HepG2 (cell line): ENCODE data around the gene CENPB. TPM values are rescaled to one million over a fixed set of nuclear protein-coding genes. Genes with fewer than 3 reads are reported as not detected.
A peak's percentile ranks its signal among the peaks of the same experiment; 100 is the strongest.

Experiments
- AGO2 ChIP-seq: fragments of 200-400 bp; formaldehyde crosslinking; optimal IDR thresholded peaks from 2 replicates; pipeline ENCODE3; 2017; ENCODE audit warnings: mild to moderate bottlenecking, low read depth, low read length, moderate library complexity
- AKNA ChIP-seq: sonication (generic); formaldehyde crosslinking; IDR thresholded peaks from 2 replicates; pipeline ENCODE4 v1.4.0; 2020; ENCODE audit warnings: missing genetic modification reagents, borderline replicate concordance
- ETS1 ChIP-seq: sonication (generic); formaldehyde crosslinking; IDR thresholded peaks from 2 replicates; pipeline ENCODE4 v1.4.0; 2020; ENCODE audit warnings: missing genetic modification reagents
- GTF3A ChIP-seq: sonication (generic); formaldehyde crosslinking; conservative IDR thresholded peaks from 2 replicates; pipeline ENCODE4 v1.4.0; 2020; ENCODE audit warnings: mild to moderate bottlenecking, missing genetic modification reagents
- PATZ1 ChIP-seq: sonication (generic); formaldehyde crosslinking; IDR thresholded peaks from 2 replicates; pipeline ENCODE4 v1.4.0; 2020; ENCODE audit warnings: missing genetic modification reagents
- RBAK ChIP-seq: sonication (generic); formaldehyde crosslinking; IDR thresholded peaks from 2 replicates; pipeline ENCODE4 v1.5.1; 2020; ENCODE audit warnings: mild to moderate bottlenecking, missing genetic modification reagents
- RBM39 ChIP-seq: fragments of 200-400 bp; formaldehyde crosslinking; IDR thresholded peaks from one replicate; pipeline ENCODE4 v1.6.1; 2018; ENCODE audit warnings: antibody characterized with exemption, mild to moderate bottlenecking, low read depth, low read length; ENCODE audit not compliant: poor library complexity, severe bottlenecking
- RNF219 ChIP-seq: sonication (generic); formaldehyde crosslinking; IDR thresholded peaks from 2 replicates; pipeline ENCODE4 v1.5.0; 2020; ENCODE audit warnings: mild to moderate bottlenecking, missing genetic modification reagents
- SALL2 ChIP-seq: sonication (generic); formaldehyde crosslinking; IDR thresholded peaks from 2 replicates; pipeline ENCODE4 v1.8.1; 2023; ENCODE audit warnings: mild to moderate bottlenecking, missing genetic modification reagents, inconsistent platforms
- SNAPC5 ChIP-seq: sonication (generic); formaldehyde crosslinking; IDR thresholded peaks from 2 replicates; pipeline ENCODE4 v1.8.1; 2023; ENCODE audit warnings: mild to moderate bottlenecking, missing genetic modification reagents, borderline replicate concordance
- SNRNP70 ChIP-seq: fragments of 200-400 bp; formaldehyde crosslinking; IDR thresholded peaks from 2 replicates; pipeline ENCODE4 v1.6.1; 2017; ENCODE audit warnings: mild to moderate bottlenecking, low read depth, low read length, moderate library complexity
- TSC22D2 ChIP-seq: sonication (generic); formaldehyde crosslinking; IDR thresholded peaks from 2 replicates; pipeline ENCODE4 v1.5.1; 2020; ENCODE audit warnings: missing genetic modification reagents, mild to moderate bottlenecking, borderline replicate concordance
- ZFP1 ChIP-seq: IDR thresholded peaks from 2 replicates; pipeline ENCODE4 v1.6.1; 2016
- ZFP37 ChIP-seq: sonication (generic); formaldehyde crosslinking; IDR thresholded peaks from 2 replicates; pipeline ENCODE4 v1.4.0; 2020; ENCODE audit warnings: missing genetic modification reagents, borderline replicate concordance
- ZNF224 ChIP-seq: sonication (generic); formaldehyde crosslinking; IDR thresholded peaks from 2 replicates; pipeline ENCODE4 v1.5.0; 2020; ENCODE audit warnings: mild to moderate bottlenecking, missing genetic modification reagents
- polyA plus RNA-seq, 8 experiments: library from polyadenylated mRNA; depleted of rRNA in 3 of 8; stranded (reverse) in 7 of 8; unstranded in 1 of 8; fragments of >200 nt; fragmentation: Illumina TruSeq in 4 of 8; extraction: Trizol in 4 of 8; gene quantifications; 2 replicates each; pipeline versions ENCODE4 v1.2.1 to v1.2.3, GENCODE V29; 2011 to 2016; ENCODE audit warnings: low read depth in 4 of 8, missing spikeins in 1 of 8, mixed read lengths in 1 of 8; ENCODE audit not compliant: insufficient read depth in 1 of 8
- total RNA-seq, 5 experiments: library from RNA; depleted of rRNA; stranded (reverse); fragments of >200 nt; fragmentation: Illumina TruSeq; extraction: Trizol; gene quantifications; 2 replicates each; pipeline ENCODE4 v1.2.3, GENCODE V29; 2016; ENCODE audit warnings: low read depth in 1 of 5

Gene CENPB
- total and polyA plus RNA-seq, 2 of the 13 experiments (the other 11 are each of a cell fraction or from before 2014, with no cell fraction given), result 10.4 to 54.5 TPM

GRCh38 chr20:3811467-3812258, 25.1 kb upstream of the CENPB start (continued):
- TF ChIP-seq ZFP1 (CRISPR knock-in tag) (no peak; the same call in 1 of the 2 replicates), AKNA (CRISPR knock-in tag) (peak; percentile 55; the same call in 1 of the 2 replicates), RBAK (CRISPR knock-in tag) (peak; percentile 60; the same call in 1 of the 2 replicates), AGO2 (no peak), SNRNP70 (no peak), RNF219 (CRISPR knock-in tag) (peak; percentile 70; the same call in 1 of the 2 replicates), GTF3A (0 out of 2 replicates have a peak, but pooled peaks have one; percentile 34), SALL2 (CRISPR knock-in tag) (peak; percentile 99; the same call in 1 of the 2 replicates), ETS1 (CRISPR knock-in tag) (peak; percentile 83; the same call in 1 of the 2 replicates), RBM39 (peak; percentile 39), TSC22D2 (CRISPR knock-in tag) (peak; percentile 98), ZNF224 (CRISPR knock-in tag) (peak; percentile 71; the same call in 1 of the 2 replicates), ZFP37 (peak; percentile 99), PATZ1 (CRISPR knock-in tag) (peak; percentile 99), SNAPC5 (peak; percentile 87; the same call in 1 of the 2 replicates)
